CD4-positive, alpha-beta T cell (primary cell): ENCODE measurements around the gene GTF2A1. TPM values are rescaled to one million over a fixed set of nuclear protein-coding genes. Genes with fewer than 3 reads are reported as not detected.
A peak's percentile ranks its signal among the peaks of the same experiment; 100 is the strongest.

Experiments used
- ATAC-seq: fragments of 200-7000 bp; cut with Tn5 transposase; one replicate; pipeline ENCODE4 v1.10.0; 2022; ENCODE audit warnings: mild to moderate bottlenecking; ENCODE audit not compliant: poor library complexity
- CTCF ChIA-PET: fragments of 350-600 bp; sonication (Branson Sonifier 250); formaldehyde crosslinking; loops from one replicate; lab custom pipeline; 2021; ENCODE audit warnings: antibody characterized with exemption, inconsistent platforms; lab: Charles Lee
- POLR2A ChIA-PET: fragments of 350-600 bp; sonication (Branson Sonifier 250); formaldehyde crosslinking; loops from one replicate; lab custom pipeline; 2021; ENCODE audit warnings: antibody characterized with exemption, inconsistent platforms; lab: Charles Lee
- DNase-seq, 14 experiments: peaks; one replicate each; pipeline ENCODE4 v3.0.0-alpha.2; 2013 to 2020; ENCODE audit warnings: mixed read lengths in 2 of 14
- H3K27ac ChIP-seq, 2 donors: one replicate each; pipeline versions ENCODE4 v1.5.1 to v1.7.0; 2013; ENCODE audit warnings: low read length in 2 of 2, low read depth in 1 of 2, mild to moderate bottlenecking in 1 of 2
- H3K27me3 ChIP-seq, 2 experiments: 1 replicate in 1 of 2; 2 replicates in 1 of 2; pipeline versions ENCODE4 v1.6.1 to v1.7.0; 2013; ENCODE audit warnings: low read length in 2 of 2, control low read depth in 1 of 2, mild to moderate bottlenecking in 1 of 2, moderate library complexity in 1 of 2; ENCODE audit not compliant: insufficient read depth in 2 of 2, control insufficient read depth in 1 of 2
- H3K36me3 ChIP-seq: one replicate; pipeline ENCODE4 v1.6.1; 2013; ENCODE audit warnings: low read length, control low read depth; ENCODE audit not compliant: insufficient read depth
- H3K4me1 ChIP-seq: one replicate; pipeline ENCODE4 v1.6.1; 2013; ENCODE audit warnings: low read length, control low read depth; ENCODE audit not compliant: insufficient read depth
- H3K4me3 ChIP-seq: one replicate; pipeline ENCODE4 v1.5.1; 2013; ENCODE audit warnings: mild to moderate bottlenecking, low read length, moderate library complexity
- H3K9me3 ChIP-seq, 2 experiments: 1 replicate in 1 of 2; 2 replicates in 1 of 2; pipeline versions ENCODE4 v1.6.1 to v1.7.0; 2013; ENCODE audit warnings: low read length in 2 of 2, mild to moderate bottlenecking in 2 of 2, control low read depth in 1 of 2, moderate library complexity in 1 of 2; ENCODE audit not compliant: control insufficient read depth in 1 of 2, insufficient read depth in 1 of 2
- H3K27ac Mint-ChIP-seq: one replicate; pipeline ENCODE4 v1.8.0; 2020; ENCODE audit warnings: mixed read lengths
- H3K27me3 Mint-ChIP-seq: one replicate; pipeline ENCODE4 v1.8.0; 2021; ENCODE audit warnings: mixed read lengths
- H3K36me3 Mint-ChIP-seq: one replicate; pipeline ENCODE4 v1.8.0; 2021; ENCODE audit warnings: low read depth, mixed read lengths
- H3K4me1 Mint-ChIP-seq: one replicate; pipeline ENCODE4 v1.8.0; 2021; ENCODE audit warnings: low read depth, mixed read lengths
- H3K4me3 Mint-ChIP-seq: one replicate; pipeline ENCODE4 v1.8.0; 2020; ENCODE audit warnings: mild to moderate bottlenecking, mixed read lengths
- H3K9me3 Mint-ChIP-seq: one replicate; pipeline ENCODE4 v1.8.0; 2020; ENCODE audit warnings: mixed read lengths
- CTCF ChIP-seq: fragments of 200-600 bp; IDR thresholded peaks from one replicate; pipeline ENCODE4 v1.8.0; 2022; ENCODE audit warnings: antibody characterized with exemption, mild to moderate bottlenecking
- intact Hi-C, 2 experiments: fragments of 100-400 bp; cut with DNase I in 1 of 2; cut with micrococcal nuclease in 1 of 2; formaldehyde crosslinking; loops; one replicate each; pipeline versions ENCODE4 v1.15.1 to v1.9.0; 2023 to 2025; cut with DNase I, micrococcal nuclease
- total RNA-seq, 174 experiments: library from RNA in 2 of 174; stranded (reverse) in 2 of 174; gene quantifications; one replicate each; pipeline ENCODE4 v1.2.3 and lab custom pipeline; 2021 to 2026

Gene GTF2A1
- total RNA-seq, 2 experiments from 2014 or later = 11.5 to 12.8 TPM

GRCh38 chr14:81205639-81206038 lies 15.1 kb downstream of the GTF2A1 start:
- intact Hi-C loops = no loop called here
- H3K4me3 Mint-ChIP-seq = no peak overlapping the region
- peaks cover 55% of the 10 kb centered on the region for H3K4me1 Mint-ChIP-seq
- no peak for ATAC-seq
- peaks cover 80% of the 10 kb centered on the region for H3K36me3 ChIP-seq
- CTCF ChIA-PET = no interaction called here
- peak overlapping the region in 1 of 2 donors; percentile 38 for H3K27ac ChIP-seq
- TF ChIP-seq CTCF = no peak
- H3K9me3 ChIP-seq = no peaks in the 10 kb centered on the region
- H3K27ac Mint-ChIP-seq = peak overlapping the region; percentile 15
- H3K27me3 Mint-ChIP-seq = no peaks in the 10 kb centered on the region
- H3K4me1 ChIP-seq = no peaks in the 10 kb centered on the region
- no peaks in the 10 kb centered on the region for H3K27me3 ChIP-seq
- DNase-seq = no peak
- H3K4me3 ChIP-seq = no peak overlapping the region
- no peaks in the 10 kb centered on the region for H3K9me3 Mint-ChIP-seq
- H3K36me3 Mint-ChIP-seq = peaks cover 86% of the 10 kb centered on the region
- POLR2A ChIA-PET = no interaction called here

GRCh38 chr14:81200054-81200453 lies 20.7 kb downstream of the GTF2A1 start:
- H3K27ac ChIP-seq = no peak overlapping the region
- CTCF ChIA-PET = no interaction called here
- Mint-ChIP-seq H3K4me1 (peaks cover 43% of the 10 kb centered on the region), H3K27ac (peak overlapping the region; percentile 77), H3K4me3 (no peak overlapping the region), H3K27me3 (no peaks in the 10 kb centered on the region), H3K36me3 (peaks cover 88% of the 10 kb centered on the region), H3K9me3 (no peaks in the 10 kb centered on the region)
- H3K9me3 ChIP-seq = no peaks in the 10 kb centered on the region
- H3K4me3 ChIP-seq = no peak overlapping the region
- TF ChIP-seq CTCF = no peak
- DNase-seq = peak in 3 of 14 experiments; percentile 17 to 39 (median 39)
- ATAC-seq = peak; percentile 67
- peaks cover 5% of the 10 kb centered on the region for H3K4me1 ChIP-seq
- intact Hi-C loops = no loop called here
- POLR2A ChIA-PET = interaction anchor here (2.1 kb wide), 1 partner anchor 21 kb away, joined by 11 read pairs; the partner anchor contains the start of gene GTF2A1
- H3K27me3 ChIP-seq = no peaks in the 10 kb centered on the region
- peaks cover 65% of the 10 kb centered on the region for H3K36me3 ChIP-seq

- CTCF ChIA-PET = interaction anchor here (0.8 kb wide), 1 partner anchor 21 kb away, joined by 3 read pairs; no protein-coding TSS in a partner anchor
Measured at GRCh38 chr14:81199084-81199483, 21.7 kb downstream of the GTF2A1 start.

More at GRCh38 chr14:81199084-81199483, 21.7 kb downstream of the GTF2A1 start:
- H3K36me3 ChIP-seq = peaks cover 70% of the 10 kb centered on the region
- no peaks in the 10 kb centered on the region for H3K27me3 ChIP-seq
- H3K9me3 ChIP-seq = no peaks in the 10 kb centered on the region
- Mint-ChIP-seq H3K36me3 (peaks cover 91% of the 10 kb centered on the region), H3K4me1 (peaks cover 44% of the 10 kb centered on the region), H3K27ac (no peak overlapping the region), H3K4me3 (no peak overlapping the region), H3K9me3 (no peaks in the 10 kb centered on the region), H3K27me3 (no peaks in the 10 kb centered on the region)
- ATAC-seq (no peak), DNase-seq (no peak)
- no peak overlapping the region for H3K4me3 ChIP-seq
- no peak for TF ChIP-seq CTCF
- POLR2A ChIA-PET = interaction anchor here (1.7 kb wide), 1 partner anchor 20 kb away, joined by 8 read pairs; no protein-coding TSS in a partner anchor
- intact Hi-C loops = no loop called here
- peaks cover 6% of the 10 kb centered on the region for H3K4me1 ChIP-seq
- H3K27ac ChIP-seq = no peak overlapping the region
